H1 (cell line): Measurements from ENCODE around the gene PALM. TPM values are rescaled to one million over a fixed set of nuclear protein-coding genes. Genes with fewer than 3 reads are reported as not detected.

Experiments
- EZH2 ChIP-seq: fragments of 200-600 bp; sonication (generic); IDR thresholded peaks from 2 replicates; pipeline ENCODE4 v1.7.1; 2012; ENCODE audit warnings: low read depth, mild to moderate bottlenecking, moderate library complexity, low read length, inconsistent platforms; ENCODE audit not compliant: severe bottlenecking
- polyA plus RNA-seq, 7 experiments: library from polyadenylated mRNA; depleted of rRNA in 3 of 7; stranded (reverse) in 5 of 7; unstranded in 2 of 7; fragments of >200 nt in 5 of 7; fragments of 200-250 nt in 2 of 7; gene quantifications; 1 replicate in 5 of 7; 2 replicates in 1 of 7; 4 replicates in 1 of 7; pipeline versions ENCODE4 v1.2.1 to v1.2.3, GENCODE V29; 2011 to 2013; ENCODE audit warnings: missing spikeins in 2 of 7, mixed read lengths in 2 of 7
- total RNA-seq: library from RNA; stranded (reverse); fragmentation: NEBNext Ultra II Directional; extraction: Animal tissue kit (Norgen Biotek cat#: 25700); gene quantifications from 2 replicates; pipeline ENCODE4 v1.2.1, GENCODE V29; 2021

Gene PALM
- total and polyA plus RNA-seq, 2 of the 8 experiments (the other 6 are each of a cell fraction or from before 2014, with no cell fraction given) = 5.7 to 16.5 TPM

DNA sequence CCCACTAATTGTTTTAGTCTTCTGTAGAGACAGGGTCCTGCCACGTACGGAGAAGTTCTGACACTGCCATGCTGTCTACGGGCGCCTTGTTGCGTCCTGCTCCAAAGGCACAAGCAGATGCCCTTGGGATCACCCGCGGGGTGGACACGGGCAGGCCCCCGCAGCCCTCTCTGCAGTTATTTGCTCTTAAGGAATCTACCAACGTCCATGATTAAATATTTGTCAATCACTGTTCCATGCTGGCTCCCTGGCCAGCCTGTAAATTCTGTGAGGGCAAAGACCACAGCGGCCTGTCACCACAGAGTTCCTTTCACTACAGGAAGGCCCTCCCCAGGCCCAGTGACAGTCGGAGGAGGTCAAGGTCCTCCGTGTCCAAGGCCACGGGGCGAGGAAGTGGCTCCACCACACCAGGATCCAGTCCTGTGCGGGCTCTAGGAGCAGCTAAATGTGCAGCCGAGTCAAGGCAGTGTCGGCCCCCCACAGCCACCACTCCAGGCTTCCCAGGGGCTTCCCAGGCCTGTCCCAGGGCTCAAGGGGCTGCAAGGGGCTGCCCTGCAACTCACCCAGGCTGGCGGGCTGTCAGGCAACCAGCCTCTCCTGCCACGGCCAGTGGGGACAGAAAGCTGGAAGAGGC lies 47.8 kb upstream of the PALM start (continued):
- no peak for TF ChIP-seq EZH2
